Myocyte (in vitro differentiated cells): ENCODE results near the gene CTCF. TPM values are rescaled to one million over a fixed set of nuclear protein-coding genes. Genes with fewer than 3 reads are reported as not detected.

Experiments used
- DNase-seq: peaks from one replicate; pipeline ENCODE4 v3.0.0-alpha.2; 2012; ENCODE audit warnings: low read depth
- total RNA-seq: library from RNA; depleted of rRNA; stranded (reverse); fragments of >200 nt; gene quantifications from 2 replicates; pipeline ENCODE4 v1.2.3, GENCODE V29; 2014

CTCF gene
- total RNA-seq, 1 donor from 2014 or later, result 35.7 TPM

- no peak for DNase-seq
These were observed 13.8 kb upstream of the CTCF start for GRCh38 chr16:67548265-67549126.

- no peak for DNase-seq
These were observed 13.1 kb upstream of the CTCF start for GRCh38 chr16:67549240-67549639.

GRCh38 chr16:67549936-67550335 lies 12.4 kb upstream of the CTCF start:
- DNase-seq, result no peak

- no peak for DNase-seq
These were observed 11.2 kb upstream of the CTCF start for GRCh38 chr16:67551091-67551490.

GRCh38 chr16:67551972-67552371 lies 10.4 kb upstream of the CTCF start:
- no peak for DNase-seq

- no peak for DNase-seq
These were observed 9.8 kb upstream of the CTCF start for GRCh38 chr16:67552476-67552875.

GRCh38 chr16:67555795-67556212 lies 6.5 kb upstream of the CTCF start:
- no peak for DNase-seq

GRCh38 chr16:67558859-67559258 lies 3.5 kb upstream of the CTCF start:
- no peak for DNase-seq

GRCh38 chr16:67560827-67561342 lies 1.4 kb upstream of the CTCF start:
- no peak for DNase-seq

- DNase-seq, result no peak
These were observed 864 bp upstream of the CTCF start for GRCh38 chr16:67561501-67561823.

GRCh38 chr16:67561824-67562525 lies 351 bp upstream of the CTCF start:
- DNase-seq, result peak; percentile 96

GRCh38 chr16:67562918-67563707 lies 787 bp downstream of the CTCF start:
- peak; percentile 75 for DNase-seq

- peak; percentile 72 for DNase-seq
These were observed 1.6 kb downstream of the CTCF start for GRCh38 chr16:67563708-67564468.

GRCh38 chr16:67565470-67566100 lies 3.3 kb downstream of the CTCF start:
- DNase-seq, result no peak

- DNase-seq, result no peak
These were observed 9.1 kb downstream of the CTCF start for GRCh38 chr16:67571464-67571863.

GRCh38 chr16:67571981-67572431 lies 9.7 kb downstream of the CTCF start:
- no peak for DNase-seq

GRCh38 chr16:67579686-67580085 lies 17.4 kb downstream of the CTCF start:
- DNase-seq, result no peak

GRCh38 chr16:67580202-67580601 lies 17.9 kb downstream of the CTCF start:
- DNase-seq, result no peak

- no peak for DNase-seq
These were observed 31.0 kb downstream of the CTCF start for GRCh38 chr16:67593288-67593687.

- DNase-seq, result no peak
These were observed 31.4 kb downstream of the CTCF start for GRCh38 chr16:67593701-67594100.
